Measurements from ENCODE around the gene POU5F1.
A peak's percentile ranks its signal among the peaks of the same experiment; 100 is the strongest.
"Not testable (repeated sequence)": the region's sequence is repeated elsewhere in the genome, so short reads cannot be mapped to it uniquely, and the experiment has no call there.

POU5F1 gene

DNA sequence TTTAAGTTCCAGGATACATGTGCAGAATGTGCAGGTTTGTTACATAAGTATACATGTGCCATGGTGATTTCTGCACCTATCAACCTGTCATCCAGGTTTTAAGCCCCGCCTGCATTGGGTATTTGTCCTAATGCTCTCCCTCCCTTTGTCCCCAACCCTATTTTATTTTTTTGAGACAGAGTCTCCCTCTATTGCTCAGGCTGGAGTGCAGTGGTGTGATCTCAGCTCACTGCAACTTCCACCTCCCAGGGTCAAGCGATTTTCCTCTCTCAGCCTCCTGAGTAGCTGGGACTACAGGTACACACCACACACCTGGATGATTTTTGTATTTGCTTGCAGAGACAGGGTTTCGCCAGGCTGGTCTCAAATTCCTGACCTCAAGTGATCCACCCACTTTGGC, 18.7 kb upstream of the POU5F1 start:
- DNase-seq = not testable (repeated sequence)

DNA sequence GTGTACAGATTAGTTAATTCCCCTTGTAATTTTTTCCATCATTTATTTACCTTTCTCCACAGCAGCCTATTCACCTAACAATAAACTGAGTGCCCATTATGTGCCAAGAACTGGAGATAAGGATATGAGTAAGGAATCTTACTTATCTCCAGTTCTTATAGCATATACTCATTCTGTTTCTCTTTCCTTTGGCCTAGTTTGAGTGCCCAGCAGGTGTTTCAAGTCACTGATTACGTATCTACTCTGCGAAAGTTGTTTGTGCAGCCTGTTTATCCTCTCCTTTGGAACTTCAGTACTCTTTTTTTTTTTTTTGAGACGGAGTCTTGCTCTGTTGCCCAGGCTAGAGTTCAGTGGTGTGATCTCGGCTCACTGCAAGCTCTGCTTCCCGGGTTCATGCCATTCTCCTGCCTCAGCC, 17.3 kb upstream of the POU5F1 start:
- no peak for DNase-seq

DNA sequence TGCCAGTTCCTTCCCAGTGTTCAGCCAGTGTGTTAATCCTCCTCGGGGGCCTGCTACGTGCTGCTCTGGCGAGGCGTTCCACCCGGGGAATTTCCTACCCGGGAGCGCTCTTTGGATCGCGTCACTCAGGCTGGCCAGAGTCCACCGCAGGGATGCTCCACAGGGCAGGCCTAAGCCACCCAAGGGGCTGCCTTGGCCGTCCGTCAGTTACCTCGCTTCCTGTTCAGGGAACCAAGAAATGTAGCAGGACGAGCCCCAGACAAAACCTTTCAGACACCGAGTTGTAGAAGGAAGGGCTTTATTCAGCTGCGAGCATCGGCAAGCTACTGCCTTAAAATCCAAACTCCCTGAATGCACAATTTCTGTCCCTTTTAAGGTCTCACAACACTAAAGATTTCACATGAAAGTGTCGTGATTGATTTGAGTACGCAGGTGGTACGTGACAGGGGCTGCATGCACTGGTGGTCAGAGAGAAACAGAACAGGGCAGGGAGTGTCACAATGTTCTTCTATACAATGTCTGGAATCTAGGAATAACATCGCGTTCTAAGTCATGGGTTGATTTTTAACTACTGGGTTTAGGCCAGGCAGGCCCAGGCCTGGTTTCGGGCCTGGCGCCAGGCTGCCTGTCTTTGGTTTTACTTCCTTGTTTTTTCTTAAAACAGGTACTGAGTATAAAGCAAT, 15.7 kb upstream of the POU5F1 start:
- DNase-seq = no peak

DNA sequence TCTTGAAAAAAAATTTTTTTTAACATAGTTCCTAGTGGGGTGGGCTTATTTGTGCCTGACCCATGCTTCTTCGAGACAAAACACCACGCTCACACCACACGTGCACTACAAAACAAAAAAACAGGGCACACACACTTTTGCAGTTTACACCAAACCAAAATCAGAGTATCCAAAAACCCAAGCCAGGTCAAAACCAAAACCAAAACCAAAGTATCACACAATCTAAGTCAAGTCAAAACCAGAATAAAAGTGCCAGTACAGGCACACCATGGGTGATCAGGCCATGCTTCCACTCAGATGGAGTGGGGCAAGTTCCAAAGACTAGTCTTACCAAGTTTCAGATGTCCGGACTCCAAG, 15.2 kb upstream of the POU5F1 start:
- DNase-seq = not testable (repeated sequence)

DNA sequence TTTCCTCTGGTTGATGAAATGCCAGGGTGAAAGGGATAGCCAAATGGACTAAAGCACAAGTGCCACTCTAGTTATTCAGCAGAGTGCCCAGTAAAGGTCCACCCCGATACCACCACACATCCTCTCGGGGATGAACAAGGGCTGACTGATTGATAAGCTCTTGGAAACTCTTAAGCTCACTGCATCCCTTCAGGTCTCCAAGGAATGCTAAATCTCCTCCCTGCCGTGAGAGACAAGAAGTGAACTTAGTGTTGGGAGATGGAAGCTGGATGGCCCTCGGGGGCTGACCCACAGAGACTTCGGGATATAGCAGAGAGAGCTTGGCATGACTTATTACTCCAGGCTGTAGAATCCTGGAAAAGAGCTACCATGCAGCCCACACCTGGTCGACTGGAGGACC, 13.4 kb upstream of the POU5F1 start:
- DNase-seq = not testable (repeated sequence)

DNA sequence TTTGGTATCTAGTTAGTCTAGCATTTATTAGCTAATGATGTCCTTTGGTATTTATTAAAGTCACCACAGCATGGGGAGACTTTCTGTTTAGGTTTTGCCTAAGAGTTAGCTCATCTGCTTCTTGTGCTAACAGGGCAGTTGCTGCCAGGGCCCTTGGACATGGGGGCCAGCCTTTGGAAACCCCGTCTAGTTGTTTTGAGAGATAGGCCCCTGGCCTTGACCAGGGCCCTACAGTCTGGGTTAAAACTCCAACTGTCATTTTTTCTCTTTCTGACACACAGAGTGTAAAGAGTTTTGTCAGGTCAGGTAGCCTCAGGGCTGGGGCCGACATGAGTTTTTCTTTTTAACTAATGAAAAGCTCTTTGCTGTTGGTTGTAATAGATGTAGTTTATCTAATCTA, 12.8 kb upstream of the POU5F1 start:
- not testable (repeated sequence) for DNase-seq

DNA sequence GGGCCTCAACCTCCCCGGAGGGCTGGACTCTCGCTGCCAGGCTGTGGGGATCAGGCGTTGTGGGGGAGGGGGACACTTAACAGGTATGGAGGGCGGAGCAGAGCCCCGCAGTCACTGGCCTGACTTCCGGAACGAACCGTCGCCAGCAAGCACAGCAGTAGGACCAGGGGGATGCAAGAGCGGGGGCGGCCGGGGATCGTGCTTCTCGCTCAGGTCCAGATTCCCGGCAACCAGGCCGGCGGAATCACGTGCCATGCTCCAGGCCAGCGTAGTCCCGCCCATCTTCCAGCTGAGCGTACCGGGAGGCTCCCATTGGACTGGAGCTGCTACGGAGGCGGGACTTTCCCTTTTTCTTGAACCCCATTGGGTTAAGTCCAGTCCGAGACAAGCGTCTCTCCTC, 10.0 kb upstream of the POU5F1 start:
- DNase-seq = peak; percentile 72

DNA sequence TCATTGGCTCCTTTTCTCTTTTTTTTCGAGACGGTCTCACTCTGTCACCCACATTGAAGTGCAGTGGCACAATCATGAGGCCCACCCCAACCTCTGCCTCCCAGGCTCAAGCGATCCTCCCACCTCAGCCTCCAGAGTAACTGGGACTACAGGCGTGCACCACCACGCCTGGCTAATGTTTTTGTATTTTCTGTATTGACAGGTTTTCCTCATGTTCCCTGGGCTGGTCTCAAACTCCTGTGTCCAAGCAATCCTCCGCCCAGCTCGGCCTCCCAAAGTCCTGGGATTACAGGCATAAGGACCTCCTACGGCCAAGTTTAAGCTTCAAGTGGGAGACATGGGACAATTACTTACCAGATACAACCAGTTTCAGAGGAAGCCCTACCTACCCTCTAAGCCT, 9.4 kb upstream of the POU5F1 start:
- DNase-seq = no peak

DNA sequence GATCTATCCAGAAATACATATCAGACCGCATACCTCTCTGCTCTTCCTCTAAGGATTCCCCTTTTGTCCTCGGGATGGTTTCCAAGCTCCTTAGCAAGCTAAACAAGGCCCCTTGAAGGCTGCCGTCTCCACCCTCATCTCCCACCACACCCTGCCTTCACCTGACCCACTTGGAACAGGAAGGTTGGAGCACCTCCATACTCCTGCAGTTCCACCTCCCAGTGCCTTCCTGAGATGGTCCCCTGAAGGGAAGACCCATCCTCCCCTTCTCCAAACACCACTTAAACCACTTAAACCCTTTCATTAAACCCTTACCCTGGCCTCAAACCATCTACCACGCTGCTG, 8.5 kb upstream of the POU5F1 start:
- no peak for DNase-seq

DNA sequence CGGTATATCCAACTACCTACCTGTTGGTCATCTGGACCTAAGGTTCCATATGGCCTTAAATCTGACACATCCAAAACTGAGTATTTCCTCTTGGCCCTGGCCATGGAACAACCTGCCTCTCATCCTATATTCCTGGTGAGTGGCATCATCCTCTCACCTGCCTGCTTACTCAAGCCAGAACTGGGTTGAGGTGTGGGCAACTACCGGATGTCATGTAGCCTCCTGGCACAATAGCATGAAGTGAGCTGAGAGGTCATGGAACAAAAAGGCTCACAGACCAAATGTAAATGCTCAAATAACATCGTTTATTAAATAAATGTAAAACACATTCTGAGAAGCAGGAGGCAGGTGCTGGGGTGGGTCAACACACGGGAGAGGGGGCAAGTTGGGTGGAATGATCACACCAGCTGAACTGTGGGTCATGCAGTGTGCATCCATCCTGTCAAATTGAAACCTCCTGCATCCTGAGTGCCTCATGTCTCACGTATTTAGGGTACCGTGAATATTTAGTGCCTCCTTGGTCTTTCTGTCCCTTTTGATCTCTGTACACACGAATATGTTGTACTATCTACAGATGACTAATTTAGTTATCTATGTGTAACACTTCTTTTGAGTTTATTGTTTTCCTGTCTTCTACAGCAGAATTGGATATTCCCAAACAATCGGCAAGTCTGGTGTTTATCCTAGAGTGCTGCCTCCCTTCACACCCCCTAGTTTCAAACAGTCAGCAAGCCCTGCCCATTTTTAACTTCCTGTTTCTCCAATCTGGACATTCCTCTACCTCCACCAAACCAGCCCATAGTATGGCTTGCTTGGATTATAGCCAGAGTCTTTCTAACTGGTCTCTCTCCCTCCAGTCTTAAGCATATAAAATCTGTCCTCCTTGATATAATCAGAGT, 7.9 kb upstream of the POU5F1 start:
- DNase-seq = no peak

DNA sequence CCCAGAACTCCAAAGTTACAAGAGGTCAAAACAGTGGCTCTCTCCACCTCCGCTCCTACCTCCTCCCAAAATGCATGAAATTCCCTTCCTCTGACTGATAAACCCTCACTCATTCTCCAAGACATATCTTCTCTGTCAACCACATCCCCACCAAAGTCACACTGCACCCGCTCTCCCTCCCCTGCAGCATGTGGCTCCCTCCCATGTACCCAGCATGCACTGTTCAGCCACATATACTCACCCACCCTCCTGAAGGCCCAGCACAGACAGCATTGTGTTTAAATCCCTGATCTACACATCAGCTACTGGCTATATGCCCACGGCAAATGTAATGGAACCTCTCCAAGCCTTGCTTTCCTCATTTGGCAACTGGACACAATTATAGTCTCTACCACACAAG, 5.5 kb upstream of the POU5F1 start:
- DNase-seq = no peak

DNA sequence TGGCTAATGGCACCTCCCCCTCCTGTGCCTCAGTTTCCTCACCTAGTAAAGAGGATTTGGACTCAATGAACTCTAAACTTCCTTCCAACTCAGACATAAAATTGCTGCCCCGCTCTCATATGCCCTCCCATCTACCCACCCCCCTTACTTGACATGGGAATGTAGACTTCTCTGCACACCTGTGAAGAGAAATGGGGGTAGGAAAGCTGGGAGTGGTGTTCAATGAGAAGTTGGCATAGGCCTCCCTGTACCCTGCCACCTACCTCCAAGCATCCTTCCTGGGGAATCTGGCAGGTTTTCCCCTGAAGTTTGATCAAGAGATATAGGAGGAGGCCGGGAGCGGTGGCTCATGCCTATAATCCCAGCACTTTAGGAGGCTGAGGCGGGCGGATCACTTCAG, 3.9 kb upstream of the POU5F1 start:
- no peak for DNase-seq

DNA sequence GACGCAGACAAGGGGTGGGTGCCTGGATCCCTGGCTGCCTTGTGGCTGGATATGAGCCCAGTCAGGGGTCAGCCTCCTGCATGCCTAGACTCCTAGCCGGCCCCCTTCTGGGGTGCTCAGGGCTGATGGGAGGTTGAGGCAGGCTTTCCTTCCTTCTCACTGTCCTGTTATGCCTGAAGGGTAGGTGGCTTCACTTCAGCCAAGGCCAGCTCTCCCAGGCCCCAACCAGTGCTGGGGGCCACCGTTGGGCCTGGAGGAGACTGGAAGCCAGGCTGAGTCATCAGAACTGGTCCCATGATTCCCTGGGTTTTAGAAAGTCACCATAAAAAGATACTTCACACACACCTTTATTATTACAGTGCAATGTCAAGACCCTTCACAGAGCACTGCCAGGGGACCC, 2.9 kb upstream of the POU5F1 start:
- DNase-seq = no peak

DNA sequence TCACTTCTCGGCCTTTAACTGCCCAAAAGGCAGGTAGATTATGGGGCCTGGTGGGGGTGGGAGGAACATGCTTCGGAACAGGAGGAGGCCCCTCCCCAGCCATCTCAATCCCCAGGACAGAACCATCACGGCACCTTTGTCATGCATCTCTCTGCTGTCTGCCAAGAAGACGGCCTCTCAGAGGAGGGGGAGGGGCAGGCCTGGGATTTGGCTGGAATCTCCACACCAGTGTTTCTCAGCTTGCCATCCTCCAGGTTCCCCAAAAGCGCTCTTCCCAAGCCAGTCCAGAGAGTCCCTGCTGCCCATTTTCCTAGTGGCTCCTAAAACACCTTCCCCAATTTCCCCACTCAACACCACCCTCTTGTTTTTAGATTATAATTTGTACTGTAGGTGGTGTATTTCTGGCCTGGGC, 2.5 kb upstream of the POU5F1 start:
- DNase-seq = no peak

DNA sequence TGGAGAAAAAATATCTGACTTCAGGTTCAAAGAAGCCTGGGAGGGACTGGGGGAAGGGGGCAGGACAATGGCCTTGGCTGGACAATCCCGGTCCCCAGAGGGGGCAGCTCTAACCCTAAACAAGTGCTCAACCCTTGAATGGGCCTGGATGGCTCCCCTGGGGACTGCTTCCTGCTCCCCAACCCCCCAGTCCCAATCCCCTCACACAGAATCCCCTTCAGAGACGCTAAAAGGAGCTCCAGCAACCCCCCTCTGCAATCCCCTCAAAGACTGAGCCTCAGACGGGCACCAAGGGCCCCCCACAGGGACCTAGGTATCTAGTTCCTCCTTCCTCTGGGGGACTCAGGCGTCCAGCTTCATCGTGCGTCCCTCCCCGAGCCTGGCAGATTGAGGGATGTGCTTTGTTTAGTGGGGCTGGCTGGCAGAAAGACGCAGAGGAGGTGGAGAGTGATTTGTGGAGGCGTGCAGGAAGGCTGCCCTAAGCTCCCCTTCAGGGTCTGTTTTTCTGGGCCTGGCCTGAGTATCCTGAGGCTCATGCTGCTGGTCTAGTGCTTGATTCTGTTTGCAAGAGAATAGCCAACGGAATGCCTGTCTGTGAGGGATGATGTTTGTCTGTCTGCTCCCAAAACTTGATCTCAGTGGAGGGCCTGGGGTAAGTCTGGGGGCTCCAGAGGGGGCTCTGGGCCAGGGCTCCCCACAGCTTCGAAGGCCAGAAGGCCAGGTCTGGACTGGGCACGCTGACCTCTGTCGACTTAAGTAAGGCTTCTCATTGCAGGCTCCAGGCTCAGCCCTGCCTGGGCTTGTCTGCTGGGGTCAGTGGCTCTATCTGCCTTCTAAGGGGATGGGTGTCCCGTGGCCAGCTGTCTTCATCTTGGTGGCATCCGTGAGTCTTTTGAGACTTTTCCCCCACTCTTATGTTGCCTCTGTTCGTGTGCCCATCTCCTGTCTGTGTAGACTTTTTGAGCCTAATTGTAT, 1.7 kb upstream of the POU5F1 start:
- no peak for DNase-seq

DNA sequence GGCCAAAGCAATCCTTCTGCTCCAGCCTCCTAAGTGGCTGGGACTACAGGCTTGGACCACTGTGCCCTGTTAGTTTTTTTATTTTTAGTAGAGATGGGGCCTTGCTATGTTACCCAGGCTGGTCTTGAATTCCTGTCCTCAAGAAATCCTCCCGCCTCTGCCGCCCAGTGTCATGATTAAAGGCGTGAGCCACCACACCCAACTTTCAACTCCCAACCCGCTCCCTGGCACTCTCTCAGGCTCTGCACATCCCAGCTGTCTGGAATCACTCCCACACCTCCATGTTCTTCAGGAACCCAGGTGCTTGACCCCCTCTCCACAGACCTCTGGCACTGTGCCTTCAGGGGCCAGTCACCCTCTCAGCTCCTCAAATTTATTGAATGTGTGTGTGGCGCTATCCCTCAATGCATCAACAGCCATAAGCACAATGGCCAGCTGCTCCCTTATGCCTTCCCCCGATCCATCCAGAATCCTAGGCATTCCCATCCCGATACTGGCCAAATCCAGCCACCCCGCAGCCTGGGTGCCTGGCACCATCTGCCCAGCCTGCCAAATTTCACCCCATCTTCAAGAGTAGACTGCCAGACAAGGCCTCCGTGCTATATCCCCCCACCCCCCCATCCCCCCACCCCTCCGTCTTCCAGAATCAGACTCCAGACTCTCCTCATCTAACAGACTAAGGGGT, 647 bp upstream of the POU5F1 start:
- DNase-seq = no peak

DNA sequence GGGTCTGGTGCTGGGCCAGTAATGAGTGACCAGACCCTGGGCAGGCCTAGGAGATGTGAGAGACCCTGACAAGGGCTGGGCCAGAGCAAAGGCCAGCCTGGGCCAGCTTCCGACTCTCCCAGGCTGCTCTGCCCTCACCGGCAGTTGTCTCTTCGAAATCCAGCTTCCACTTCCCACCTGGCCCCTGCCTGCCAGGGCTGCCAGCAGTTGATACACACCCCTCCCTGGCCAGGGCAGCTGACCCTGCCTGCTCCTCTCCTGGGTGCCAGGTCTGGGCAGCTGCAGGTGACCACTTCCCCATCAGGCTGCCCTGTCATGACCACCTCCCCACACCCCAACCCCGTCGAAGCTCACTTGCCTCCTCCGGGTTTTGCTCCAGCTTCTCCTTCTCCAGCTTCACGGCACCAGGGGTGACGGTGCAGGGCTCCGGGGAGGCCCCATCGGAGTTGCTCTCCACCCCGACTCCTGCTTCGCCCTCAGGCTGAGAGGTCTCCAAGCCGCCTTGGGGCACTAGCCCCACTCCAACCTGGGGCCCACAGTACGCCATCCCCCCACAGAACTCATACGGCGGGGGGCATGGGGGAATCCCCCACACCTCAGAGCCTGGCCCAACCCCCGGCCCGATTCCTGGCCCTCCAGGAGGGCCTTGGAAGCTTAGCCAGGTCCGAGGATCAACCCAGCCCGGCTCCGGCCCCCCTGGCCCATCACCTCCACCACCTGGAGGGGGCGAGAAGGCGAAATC, 453 bp downstream of the POU5F1 start:
- DNase-seq = not testable (repeated sequence)

DNA sequence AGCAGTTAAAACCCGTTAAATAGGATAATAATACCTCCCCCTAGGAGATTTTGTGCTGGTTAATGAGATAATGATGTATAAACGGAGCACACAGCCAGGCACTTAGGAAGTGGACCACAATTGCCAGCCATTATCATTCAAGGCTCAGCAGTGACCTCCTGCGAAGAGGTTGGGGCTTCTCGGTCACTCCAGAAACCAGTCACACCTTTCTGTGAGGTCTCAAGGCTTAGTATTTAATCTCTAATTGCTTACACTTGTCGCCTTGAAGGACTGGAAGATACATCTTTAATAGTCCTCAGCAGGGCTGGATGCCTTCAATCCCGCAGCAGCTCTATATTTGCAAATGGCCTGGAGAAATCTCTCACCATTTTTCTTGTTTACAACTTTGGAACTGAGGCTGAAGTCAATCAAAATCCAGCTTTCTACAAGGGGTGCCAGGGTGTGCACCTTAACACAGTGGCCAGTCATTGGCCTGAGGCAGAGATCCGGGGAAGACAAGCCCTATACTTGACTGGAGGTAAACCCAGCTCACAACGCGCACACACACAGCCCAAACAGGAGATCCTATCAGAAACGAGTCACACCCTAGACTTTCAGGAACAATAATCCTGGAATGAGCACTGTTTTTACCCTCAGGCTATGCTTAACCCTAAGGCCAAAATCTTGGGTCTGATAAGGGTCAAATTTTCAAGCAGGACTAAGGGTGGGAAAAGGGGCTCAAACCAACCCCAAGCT, 1.2 kb downstream of the POU5F1 start:
- no peak for DNase-seq

DNA sequence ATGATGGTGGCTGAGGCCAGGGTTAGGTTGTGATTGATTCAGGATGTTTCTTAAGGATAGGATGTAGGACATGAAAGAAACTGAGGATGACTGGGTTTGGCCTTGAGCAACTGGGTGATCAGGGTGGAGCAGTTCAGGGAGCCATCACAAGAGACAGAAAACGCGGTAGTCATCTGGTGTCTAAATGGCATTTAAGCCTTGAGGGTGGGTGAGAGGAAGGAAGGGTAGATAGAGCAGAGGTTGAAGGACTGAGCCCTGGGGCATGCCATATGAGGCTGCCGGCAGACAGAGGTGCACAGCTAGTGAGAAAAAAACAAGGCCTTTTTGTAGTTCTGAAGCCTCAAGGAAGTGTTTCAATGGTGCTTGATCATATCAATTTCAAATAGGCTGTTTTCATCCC, 1.9 kb downstream of the POU5F1 start:
- DNase-seq = no peak

DNA sequence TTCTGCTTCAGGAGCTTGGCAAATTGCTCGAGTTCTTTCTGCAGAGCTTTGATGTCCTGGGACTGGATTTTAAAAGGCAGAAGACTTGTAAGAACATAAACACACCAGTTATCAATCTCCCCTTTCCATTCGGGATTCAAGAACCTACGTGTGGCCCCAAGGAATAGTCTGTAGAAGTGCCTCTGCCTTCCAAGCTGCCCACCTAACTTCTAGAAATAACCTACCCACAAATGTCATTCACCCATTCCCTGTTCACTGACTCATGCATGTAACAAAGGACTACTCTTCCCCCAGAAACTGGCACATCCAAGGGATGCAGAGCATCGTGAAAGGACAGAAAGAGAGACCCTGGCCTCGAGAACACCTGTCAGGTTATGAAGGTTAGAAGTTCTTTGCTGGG, 4.5 kb downstream of the POU5F1 start:
- DNase-seq = no peak

Measured in activated CD4-positive, CD25-positive, alpha-beta regulatory T cell treated with anti-CD3 and anti-CD28 coated beads, Interleukin-2, amount 50 U/mL, for 72 hours (primary cell).